Measurements from ENCODE around the gene C7.

C7 gene

GRCh38 chr5:40928886-40929448, 19.7 kb downstream of the C7 start:
- no peak for DNase-seq

GRCh38 chr5:40932766-40933165, 23.5 kb downstream of the C7 start:
- no peak for DNase-seq

DNA sequence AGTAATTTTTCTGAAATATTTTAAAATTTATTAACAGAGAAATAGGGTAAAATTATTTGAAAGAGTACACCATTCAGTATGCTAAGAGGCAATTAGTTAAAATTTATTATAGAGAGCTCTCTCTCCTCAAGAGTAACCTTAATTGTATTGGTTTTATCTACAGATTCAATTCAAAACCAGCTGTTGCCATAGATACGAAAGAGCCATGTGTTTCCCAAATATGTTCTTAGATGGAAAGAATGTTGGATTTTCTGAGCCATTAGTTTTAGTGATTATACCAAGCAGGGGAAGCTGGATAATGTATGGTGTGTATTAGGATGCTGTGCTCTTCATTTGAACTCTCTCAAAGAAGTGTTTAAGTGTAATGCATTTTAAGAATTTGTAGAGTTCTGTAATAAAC, 27.8 kb downstream of the C7 start:
- DNase-seq, result no peak

GRCh38 chr5:40939753-40940152, 30.5 kb downstream of the C7 start:
- DNase-seq, result no peak

GRCh38 chr5:40945111-40945510, 35.8 kb downstream of the C7 start:
- DNase-seq, result no peak

GRCh38 chr5:40955313-40955712, 46.0 kb downstream of the C7 start:
- no peak for DNase-seq

DNA sequence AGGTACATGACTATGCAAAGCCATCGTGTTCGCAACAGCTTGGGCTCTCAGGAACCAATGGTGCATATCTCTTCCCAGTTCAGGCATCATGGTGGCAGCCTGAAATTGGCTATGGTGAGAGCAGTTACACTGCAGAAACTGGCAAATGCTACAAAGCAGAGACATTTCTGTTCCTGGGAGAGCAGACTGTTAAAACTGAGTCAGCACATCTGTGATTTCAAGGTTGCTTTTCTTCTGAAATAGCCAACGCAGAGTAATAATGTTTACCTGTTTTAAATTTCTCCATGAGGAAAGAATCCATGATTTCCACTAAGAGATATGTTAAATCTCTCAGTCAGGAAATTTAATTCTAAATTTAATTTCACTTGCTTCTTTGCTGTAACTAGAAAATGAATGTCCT, 47.8 kb downstream of the C7 start:
- DNase-seq, result no peak

GRCh38 chr5:40958811-40959210, 49.5 kb downstream of the C7 start:
- no peak for DNase-seq

DNA sequence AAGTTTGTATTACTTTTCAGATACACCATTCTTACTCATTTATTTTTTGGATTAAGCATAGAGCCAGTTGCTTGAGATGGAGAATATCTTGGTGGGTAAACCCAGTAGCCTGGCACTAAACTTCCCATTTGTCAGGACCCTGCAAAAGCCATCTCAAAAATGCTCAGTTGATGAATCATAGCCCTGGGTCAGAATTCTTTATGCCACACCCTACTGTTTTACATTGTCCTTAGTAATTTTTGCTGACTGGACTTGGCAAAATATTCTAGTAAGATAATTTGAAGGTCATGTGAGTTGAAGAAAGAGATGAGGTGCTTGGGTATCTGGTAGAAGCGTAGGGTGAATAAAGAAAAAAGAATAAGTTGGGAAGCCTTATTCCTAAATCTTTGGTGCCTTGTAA, 50.7 kb downstream of the C7 start:
- DNase-seq, result no peak

GRCh38 chr5:40962207-40962955, 53.1 kb downstream of the C7 start:
- DNase-seq, result no peak

- DNase-seq, result no peak
These were observed 63.1 kb downstream of the C7 start for GRCh38 chr5:40972434-40972833.

- DNase-seq, result no peak
These were observed 64.2 kb downstream of the C7 start for GRCh38 chr5:40973364-40974004.

GRCh38 chr5:40976041-40976440, 66.7 kb downstream of the C7 start:
- no peak for DNase-seq

DNA sequence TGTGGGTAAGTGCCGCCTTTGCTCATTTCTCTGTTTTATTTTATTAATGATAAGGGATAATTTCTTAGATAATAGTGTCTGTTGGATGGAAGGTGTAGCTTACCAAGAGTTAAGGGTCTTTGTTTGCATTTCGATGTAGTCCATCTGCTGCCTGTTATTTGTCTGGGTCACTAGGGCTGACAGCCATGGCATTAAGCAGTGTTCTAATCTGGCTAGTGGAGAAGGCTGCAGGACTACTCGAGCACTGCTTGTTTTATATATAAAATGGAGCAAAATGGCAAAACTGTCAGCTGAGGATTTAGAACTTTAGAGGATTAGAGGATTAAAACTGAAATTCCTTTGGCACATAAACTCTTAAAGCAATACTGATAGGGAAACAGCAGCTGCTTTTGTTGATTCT, 67.5 kb downstream of the C7 start:
- no peak for DNase-seq

GRCh38 chr5:40981420-40981819, 72.1 kb downstream of the C7 start:
- no peak for DNase-seq

DNA sequence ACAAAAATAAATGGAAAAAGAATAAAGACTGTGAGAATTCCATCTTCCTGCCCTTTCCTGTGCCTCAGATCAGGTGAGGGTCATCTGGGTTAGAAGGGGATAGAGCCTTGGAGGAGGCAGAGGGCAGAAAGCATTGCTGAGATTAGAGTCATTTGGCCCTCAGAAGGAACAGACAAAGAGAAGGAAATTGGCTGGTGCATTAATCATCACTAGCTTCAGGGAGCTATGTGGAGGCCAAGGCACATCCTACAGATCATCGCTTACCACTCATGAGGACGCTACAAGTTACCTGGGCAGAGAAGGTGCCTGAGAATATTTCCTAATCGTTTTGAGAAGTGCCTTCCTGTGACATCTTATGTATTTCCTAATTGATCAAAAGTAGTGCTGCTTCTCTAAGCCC, 74.5 kb downstream of the C7 start:
- DNase-seq, result no peak

DNA sequence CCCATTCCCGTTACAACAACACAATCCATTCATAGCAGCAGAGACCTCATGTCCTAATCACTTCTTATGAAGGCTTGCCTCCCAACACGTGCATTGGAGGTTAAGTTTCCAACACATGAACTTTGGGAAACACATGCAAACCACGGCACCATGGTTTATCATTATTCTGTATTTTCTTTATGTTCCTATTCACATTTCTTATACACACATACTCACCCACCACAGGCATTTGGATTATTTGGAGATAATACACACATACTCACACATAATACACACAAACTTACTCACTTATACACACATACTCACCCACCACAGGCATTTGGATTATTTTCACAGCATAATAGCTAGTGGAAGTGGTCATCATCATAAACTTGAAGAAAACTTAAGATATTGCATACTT, 75.6 kb downstream of the C7 start:
- DNase-seq, result no peak

- DNase-seq, result no peak
These were observed 76.2 kb downstream of the C7 start for GRCh38 chr5:40985501-40985900.

DNA sequence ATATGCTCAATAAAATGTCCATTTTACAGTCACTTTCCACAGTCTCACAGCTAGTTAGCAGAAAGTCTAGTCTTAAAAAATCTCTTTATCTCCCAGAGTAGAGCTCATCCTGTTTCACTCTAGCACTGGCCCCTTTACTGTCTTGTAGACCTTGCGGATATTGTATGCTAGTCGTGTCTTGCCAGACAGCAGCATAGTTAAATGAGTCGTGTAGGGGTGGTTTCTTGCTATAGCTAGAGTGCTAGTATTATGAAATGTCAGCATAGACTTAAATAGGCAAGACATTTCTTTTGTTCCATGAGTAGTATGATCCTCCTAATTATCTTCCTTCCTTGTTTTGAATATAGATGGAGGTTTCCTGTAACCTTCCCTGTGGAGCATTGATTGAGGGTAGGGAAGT, 77.4 kb downstream of the C7 start:
- no peak for DNase-seq

GRCh38 chr5:40987349-40987748, 78.1 kb downstream of the C7 start:
- no peak for DNase-seq

- DNase-seq, result no peak
These were observed 79.6 kb downstream of the C7 start for GRCh38 chr5:40988746-40989510.

DNA sequence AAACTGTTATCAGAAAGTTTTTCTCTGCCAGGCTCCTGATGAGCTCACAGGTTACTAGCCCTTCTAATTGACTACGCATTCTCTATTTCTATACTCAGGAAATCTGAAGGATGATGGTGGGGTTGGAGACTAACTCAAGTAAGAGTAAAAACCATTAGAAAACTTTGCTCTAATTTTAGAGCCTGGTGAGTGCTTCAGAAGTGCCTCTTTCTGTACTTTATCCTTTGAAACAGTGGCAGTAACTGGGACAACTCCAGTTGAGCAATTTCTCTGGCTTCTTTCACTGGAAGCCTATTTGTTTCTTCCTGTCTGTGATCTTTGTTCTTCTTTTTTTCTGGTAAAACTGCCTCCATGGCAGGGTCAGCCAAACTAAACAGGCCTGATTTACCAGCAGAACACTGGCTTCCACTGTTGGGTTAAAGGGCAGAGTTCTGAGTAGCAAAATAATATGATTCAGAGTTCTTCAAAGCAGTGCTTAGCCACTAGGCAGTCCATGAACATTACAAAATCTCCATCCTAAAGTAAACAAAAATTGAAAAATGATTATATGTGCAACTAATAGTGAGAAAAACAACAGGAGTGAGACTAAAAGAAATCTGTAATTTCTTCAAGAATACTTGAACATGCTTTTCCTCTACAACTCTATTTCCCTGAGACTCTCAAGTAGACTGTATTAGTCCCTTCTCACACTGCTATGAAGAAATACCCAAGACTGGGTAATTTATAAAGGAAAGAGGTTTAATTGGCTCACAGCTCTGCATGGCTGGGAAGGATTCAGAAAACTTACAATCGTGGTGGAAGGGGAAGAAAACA, 82.1 kb downstream of the C7 start:
- DNase-seq, result no peak

- DNase-seq, result no peak
These were observed 82.8 kb downstream of the C7 start for GRCh38 chr5:40991981-40992559.
